H1 (cell line): ENCODE measurements around the gene CPA1. TPM values are rescaled to one million over a fixed set of nuclear protein-coding genes. Genes with fewer than 3 reads are reported as not detected.

Source experiments
- GTF2F1 ChIP-seq: IDR thresholded peaks from 2 replicates; pipeline ENCODE4 v1.6.1; 2012; ENCODE audit warnings: low read depth, low read length, improper control_type of control experiment, borderline replicate concordance
- MAX ChIP-seq: IDR thresholded peaks from 2 replicates; pipeline ENCODE4 v1.6.1; 2012; ENCODE audit warnings: inconsistent platforms
- SP1 ChIP-seq: IDR thresholded peaks from 2 replicates; pipeline ENCODE4 v1.6.1; 2011; ENCODE audit warnings: low read depth, low read length
- TAF7 ChIP-seq: optimal IDR thresholded peaks from 2 replicates; pipeline ENCODE3; 2011; ENCODE audit warnings: low read depth, mild to moderate bottlenecking, inconsistent platforms, low read length, moderate library complexity, borderline replicate concordance
- TEAD4 ChIP-seq: IDR thresholded peaks from 2 replicates; pipeline ENCODE4 v1.6.1; 2012; ENCODE audit warnings: low read depth, low read length, inconsistent platforms, mixed read lengths
- ZNF274 ChIP-seq: IDR thresholded peaks from 2 replicates; pipeline ENCODE4 v1.7.0; 2012; ENCODE audit warnings: low read length, borderline replicate concordance; ENCODE audit errors: extremely low read depth
- polyA plus RNA-seq, 7 experiments: library from polyadenylated mRNA; depleted of rRNA in 3 of 7; stranded (reverse) in 5 of 7; unstranded in 2 of 7; fragments of >200 nt in 5 of 7; fragments of 200-250 nt in 2 of 7; gene quantifications; 1 replicate in 5 of 7; 2 replicates in 1 of 7; 4 replicates in 1 of 7; pipeline versions ENCODE4 v1.2.1 to v1.2.3, GENCODE V29; 2011 to 2013; ENCODE audit warnings: missing spikeins in 2 of 7, mixed read lengths in 2 of 7
- total RNA-seq: library from RNA; stranded (reverse); fragmentation: NEBNext Ultra II Directional; extraction: Animal tissue kit (Norgen Biotek cat#: 25700); gene quantifications from 2 replicates; pipeline ENCODE4 v1.2.1, GENCODE V29; 2021

The CPA1 gene
- total and polyA plus RNA-seq, 2 of the 8 experiments (the other 6 are each of a cell fraction or from before 2014, with no cell fraction given), result not detected

GRCh38 chr7:130413201-130413600 lies 32.9 kb downstream of the CPA1 start (continued):
- no peak for TF ChIP-seq MAX
- no peak for TF ChIP-seq GTF2F1
- TF ChIP-seq SP1, result no peak
- TF ChIP-seq TEAD4, result no peak
- no peak for TF ChIP-seq ZNF274
- no peak for TF ChIP-seq TAF7
